ENCODE measurements around the gene AGPAT2.

- TF ChIP-seq CTCF (IDR thresholded peaks at IDR 0.05; ENCODE audit: insufficient read depth, low read depth, low read length) (peak; percentile 78), EZH2 (IDR thresholded peaks at IDR 0.05; ENCODE audit: insufficient read depth, low read length) (no peak)
Observed at GRCh38 chr9:136631038-136632000, 55.9 kb downstream of the AGPAT2 start.
